Prostate gland (tissue), 2 donors: ENCODE results near the gene ZNF581. TPM values are rescaled to one million over a fixed set of nuclear protein-coding genes. Genes with fewer than 3 reads are reported as not detected.

Source experiments
- DNase-seq: peaks from one replicate; pipeline ENCODE4 v3.0.0-alpha.2; 2019; ENCODE audit warnings: low spot score
- H3K27ac ChIP-seq, 2 donors: fragments of 200-600 bp; sonication (generic); 2 replicates each; pipeline ENCODE4 v1.5.1; 2017 to 2019
- H3K27me3 ChIP-seq: fragments of 200-600 bp; sonication (generic); replicated peaks from 2 replicates; pipeline ENCODE4 v1.5.1; 2019; ENCODE audit not compliant: insufficient read depth
- H3K36me3 ChIP-seq, 2 donors: fragments of 200-600 bp; sonication (generic); 1 replicate in 1 of 2; 2 replicates in 1 of 2; pipeline versions ENCODE4 v1.5.1 to v1.8.1; 2017 to 2019
- H3K4me1 ChIP-seq: fragments of 200-600 bp; sonication (generic); replicated peaks from 2 replicates; pipeline ENCODE4 v1.5.1; 2019
- H3K4me3 ChIP-seq, 2 donors: fragments of 200-600 bp; sonication (generic); 2 replicates each; pipeline ENCODE4 v1.5.1; 2017 to 2019
- H3K9me3 ChIP-seq: fragments of 200-600 bp; sonication (generic); 2 replicates; pipeline ENCODE4 v1.5.1; 2017
- CTCF ChIP-seq, 4 experiments: fragments of 200-600 bp in 2 of 4; fragments of 450-650 bp in 2 of 4; sonication (generic) in 2 of 4; IDR thresholded peaks; 1 replicate in 3 of 4; 2 replicates in 1 of 4; pipeline ENCODE4 v1.5.1; 2016 to 2019; ENCODE audit warnings: antibody characterized with exemption in 4 of 4, mild to moderate bottlenecking in 2 of 4, moderate library complexity in 2 of 4
- POLR2A ChIP-seq: fragments of 450-650 bp; IDR thresholded peaks from one replicate; pipeline ENCODE4 v1.6.1; 2016; ENCODE audit warnings: antibody characterized with exemption, mild to moderate bottlenecking
- POLR2AphosphoS5 ChIP-seq: sonication (generic); formaldehyde crosslinking; IDR thresholded peaks from one replicate; pipeline ENCODE4 v1.6.1; 2017; ENCODE audit warnings: antibody characterized with exemption
- WGBS: methylation state at CpG from one replicate; pipeline ENCODE4 v1.1.5; 2018; 5-methylcytosine and 5-hydroxymethylcytosine counted together
- intact Hi-C: fragments of 100-400 bp; cut with DNase I; formaldehyde crosslinking; loops from one replicate; pipeline ENCODE4 v1.14.2; 2022
- total RNA-seq, 2 donors: library from RNA; depleted of rRNA; stranded (reverse); fragments of >200 nt; gene quantifications; one replicate each; pipeline ENCODE4 v1.1.0, GENCODE V29; 2016

Gene ZNF581
- total RNA-seq, 2 donors from 2014 or later, result 19.7 to 20.6 TPM

GRCh38 chr19:55675661-55676354, 32.4 kb downstream of the ZNF581 start:
- peaks cover 11 to 14% of the 10 kb centered on the region in 2 donors for H3K36me3 ChIP-seq

GRCh38 chr19:55676383-55676782, 32.9 kb downstream of the ZNF581 start:
- H3K9me3 ChIP-seq, result no peaks in the 10 kb centered on the region
- peak overlapping the region; percentile 94 to 99 for H3K4me3 ChIP-seq
- H3K27me3 ChIP-seq, result no peaks in the 10 kb centered on the region
- peaks cover 10% of the 10 kb centered on the region for H3K4me1 ChIP-seq
- TF ChIP-seq POLR2AphosphoS5, result peak; percentile 77
- TF ChIP-seq CTCF (IDR thresholded peaks at IDR 0.05), result peak in 3 of 4 experiments; percentile 6 to 33 (median 24)
- TF ChIP-seq POLR2A, result no peak
- intact Hi-C loops, result no loop called here
- peak; percentile 82 for DNase-seq
- peak overlapping the region; percentile 13 to 96 for H3K27ac ChIP-seq
- WGBS, result 39% methylated on average over 5 of the region's 5 CpGs
- H3K36me3 ChIP-seq, result peaks cover 11 to 14% of the 10 kb centered on the region in 2 donors

More at GRCh38 chr19:55675661-55676354, 32.4 kb downstream of the ZNF581 start:
- DNase-seq, result no peak
- Histone ChIP-seq H3K4me1 (peaks cover 10% of the 10 kb centered on the region), H3K27ac (peak overlapping the region; percentile 85 to 96), H3K9me3 (no peaks in the 10 kb centered on the region), H3K27me3 (no peaks in the 10 kb centered on the region), H3K4me3 (peak overlapping the region; percentile 94 to 99)
- 11% methylated on average over 16 of the region's 16 CpGs for WGBS
- TF ChIP-seq POLR2AphosphoS5 (no peak), CTCF (IDR thresholded peaks at IDR 0.05) (no peak), POLR2A (no peak)
- intact Hi-C loops, result no loop called here

DNA sequence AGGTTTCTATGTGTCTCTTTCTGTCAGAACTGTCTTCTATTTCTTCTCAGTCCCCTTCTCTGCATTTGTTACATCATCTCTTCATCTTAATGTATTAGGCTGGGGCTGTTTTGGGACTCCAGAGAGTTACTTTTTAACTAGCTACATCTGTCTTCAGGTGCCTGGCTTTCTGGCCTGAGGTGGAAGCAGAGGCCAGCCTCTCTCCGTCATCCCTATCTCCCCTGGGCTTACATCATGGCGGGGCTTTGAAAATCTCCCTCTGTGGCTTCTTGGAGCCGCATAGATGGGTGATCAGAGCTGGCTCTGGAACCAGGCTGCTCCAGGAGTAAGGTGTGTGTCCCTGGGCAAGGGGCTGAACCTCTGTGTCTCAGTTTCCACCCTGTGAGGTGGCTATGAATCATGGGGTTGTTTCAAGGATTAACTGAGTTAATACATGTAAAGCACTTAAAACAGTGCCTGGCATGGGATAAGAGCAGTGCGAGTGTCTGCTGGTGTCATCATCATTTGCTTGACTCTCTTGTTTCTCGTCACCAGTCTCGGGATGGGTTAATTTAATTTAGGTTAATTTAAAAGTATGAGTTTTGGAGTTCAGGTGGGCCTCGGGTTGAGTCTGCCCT, 33.5 kb downstream of the ZNF581 start:
- Histone ChIP-seq H3K4me3 (peak overlapping the region in 1 of 2 donors; percentile 99), H3K27ac (peak overlapping the region; percentile 13 to 96), H3K9me3 (no peaks in the 10 kb centered on the region), H3K27me3 (no peaks in the 10 kb centered on the region), H3K4me1 (peaks cover 10% of the 10 kb centered on the region), H3K36me3 (peaks cover 11 to 14% of the 10 kb centered on the region in 2 donors)
- no peak for DNase-seq
- intact Hi-C loops, result no loop called here
- TF ChIP-seq POLR2A, result no peak
- TF ChIP-seq POLR2AphosphoS5, result no peak
- TF ChIP-seq CTCF (IDR thresholded peaks at IDR 0.05), result no peak
- WGBS, result 85% methylated on average over 7 of the region's 7 CpGs

GRCh38 chr19:55677572-55678028, 34.2 kb downstream of the ZNF581 start:
- Histone ChIP-seq H3K9me3 (no peaks in the 10 kb centered on the region), H3K4me1 (peaks cover 10% of the 10 kb centered on the region), H3K4me3 (no peak overlapping the region), H3K27me3 (no peaks in the 10 kb centered on the region), H3K36me3 (peaks cover 11 to 14% of the 10 kb centered on the region in 2 donors), H3K27ac (peak overlapping the region in 1 of 2 donors; percentile 96)
- no peak for TF ChIP-seq POLR2AphosphoS5
- DNase-seq, result no peak
- intact Hi-C loops, result no loop called here
- WGBS, result 75% methylated on average over 6 of the region's 6 CpGs

- H3K36me3 ChIP-seq, result peaks cover 11 to 14% of the 10 kb centered on the region in 2 donors
- WGBS, result 89% methylated on average over 21 of the region's 21 CpGs
- no peak for TF ChIP-seq POLR2A
- TF ChIP-seq CTCF (IDR thresholded peaks at IDR 0.05), result no peak
- no peak for TF ChIP-seq POLR2AphosphoS5
- H3K27me3 ChIP-seq, result no peaks in the 10 kb centered on the region
- no peaks in the 10 kb centered on the region for H3K9me3 ChIP-seq
- DNase-seq, result no peak
- no peak overlapping the region for H3K27ac ChIP-seq
- peaks cover 10% of the 10 kb centered on the region for H3K4me1 ChIP-seq
- H3K4me3 ChIP-seq, result no peak overlapping the region
- intact Hi-C loops, result no loop called here
These were observed 34.7 kb downstream of the ZNF581 start for GRCh38 chr19:55678121-55678671.
